HepG2 (cell line): ENCODE results near the gene NUP107.

ENCODE experiments used
- CTCF ChIP-seq: sonication (generic); formaldehyde crosslinking; IDR thresholded peaks from 2 replicates; pipeline ENCODE4 v1.5.0; 2020; ENCODE audit warnings: mild to moderate bottlenecking, missing genetic modification reagents, moderate library complexity
- ESRRA ChIP-seq: sonication (generic); formaldehyde crosslinking; IDR thresholded peaks from 2 replicates; pipeline ENCODE4 v1.5.1; 2020; ENCODE audit warnings: mild to moderate bottlenecking, low read depth, missing genetic modification reagents
- POLR2A ChIP-seq, 2 experiments: IDR thresholded peaks; 2 replicates each; pipeline ENCODE4 v1.6.1; 2011; ENCODE audit warnings: low read depth in 2 of 2, low read length in 2 of 2, mild to moderate bottlenecking in 1 of 2, moderate library complexity in 1 of 2; ENCODE audit not compliant: insufficient read depth in 1 of 2
- TF ChIP-seq, protein P1 (sequence below): sonication (generic); formaldehyde crosslinking; IDR thresholded peaks from 2 replicates; pipeline ENCODE4 v1.5.0; 2020; ENCODE audit warnings: missing genetic modification reagents, mild to moderate bottlenecking, borderline replicate concordance

- TF ChIP-seq ESRRA (CRISPR knock-in tag), result no peak
- TF ChIP-seq CTCF, result no peak
- TF ChIP-seq POLR2A (IDR thresholded peaks at IDR 0.05; ENCODE audit: insufficient read depth in 1 of 2, low read depth in 2 of 2, low read length in 2 of 2), result no peak
- TF ChIP-seq, protein P1, sequence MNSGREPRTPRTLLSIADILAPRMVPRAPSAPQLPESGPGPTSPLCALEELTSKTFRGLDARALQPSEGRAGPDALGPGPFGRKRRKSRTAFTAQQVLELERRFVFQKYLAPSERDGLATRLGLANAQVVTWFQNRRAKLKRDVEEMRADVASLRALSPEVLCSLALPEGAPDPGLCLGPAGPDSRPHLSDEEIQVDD, result no peak
Measured at GRCh38 chr12:68749443-68749842, 62.7 kb downstream of the NUP107 start.
